GM12873 (cell line): ENCODE measurements around the gene HRCT1.

Source experiments
- CTCF ChIP-seq: IDR thresholded peaks from 2 replicates; pipeline ENCODE4 v1.5.1; 2012; ENCODE audit warnings: low read depth, mild to moderate bottlenecking, moderate library complexity, low read length, control low read depth; ENCODE audit not compliant: insufficient read depth; ENCODE audit errors: missing control alignments

HRCT1 gene

GRCh38 chr9:35908504-35909125 is 2.6 kb downstream of the HRCT1 start:
- no peak for TF ChIP-seq CTCF

- TF ChIP-seq CTCF = no peak
These were observed 3.3 kb downstream of the HRCT1 start, which contains the start of gene SPAAR for GRCh38 chr9:35909274-35909673. SPAAR (plus strand) TSS chr9:35909490; CDS start chr9:35910464, 974 bp downstream.

- no peak for TF ChIP-seq CTCF
These were observed 3.9 kb downstream of the HRCT1 start for GRCh38 chr9:35909687-35910612.

- TF ChIP-seq CTCF = peak; percentile 64
These were observed 4.8 kb downstream of the HRCT1 start for GRCh38 chr9:35910613-35911359.

GRCh38 chr9:35911690-35912089 is 5.7 kb downstream of the HRCT1 start:
- TF ChIP-seq CTCF = no peak

GRCh38 chr9:35912791-35913400 is 6.9 kb downstream of the HRCT1 start:
- TF ChIP-seq CTCF = no peak
